HepG2 (cell line): ENCODE measurements around the gene L3MBTL1. TPM values are rescaled to one million over a fixed set of nuclear protein-coding genes. Genes with fewer than 3 reads are reported as not detected.

Experiments used
- ATAC-seq: fragments of 200-7000 bp; cut with Tn5 transposase; 3 replicates; pipeline ENCODE4 v1.9.1; 2020; ENCODE audit warnings: mild to moderate bottlenecking, moderate library complexity
- BruUV-seq: library from RNA; stranded (reverse); fragments of 400-500 nt; replicated peaks from 2 replicates; lab custom pipeline; 2021; lab: Mats Ljungman, UMichigan
- CTCF ChIA-PET: fragments of 300-600 bp; formaldehyde crosslinking; extraction: SDS; loops from one replicate; lab custom pipeline; 2021; ENCODE audit warnings: low total read pairs, inconsistent platforms, low intra/inter-chr PET ratio; lab: Yijun Ruan, JAX
- POLR2A ChIA-PET: fragments of 350-600 bp; sonication (Branson Sonifier 250); formaldehyde crosslinking; loops from one replicate; lab custom pipeline; 2020; ENCODE audit warnings: antibody characterized with exemption, inconsistent platforms; lab: Yijun Ruan, JAX
- DNase-seq: peaks from one replicate; pipeline ENCODE4 v3.0.0-alpha.2; 2015; ENCODE audit warnings: low spot score
- FAIRE-seq: peaks from 3 replicates; lab custom pipeline; 2011; peaks lifted over from hg19 to GRCh38; lab: Jason Lieb, UNC
- H2AFZ ChIP-seq: one replicate; pipeline ENCODE4 v1.6.1; 2011; ENCODE audit warnings: low read length, inconsistent platforms
- H3K27ac ChIP-seq: fragments of 300-600 bp; 3 replicates; pipeline ENCODE4 v1.8.0; 2011; ENCODE audit warnings: mixed run types, mild to moderate bottlenecking, mixed read lengths, low read length, inconsistent platforms; ENCODE audit not compliant: insufficient read depth; ENCODE audit errors: extremely low read length
- H3K27me3 ChIP-seq, 2 experiments: fragments of 200-600 bp in 1 of 2; 2 replicates in 1 of 2; 3 replicates in 1 of 2; pipeline versions ENCODE4 v1.6.0 to v1.8.0; 2011; ENCODE audit warnings: low read length in 2 of 2, mild to moderate bottlenecking in 2 of 2, moderate library complexity in 2 of 2, inconsistent platforms in 1 of 2; ENCODE audit not compliant: insufficient read depth in 2 of 2, control insufficient read depth in 1 of 2
- H3K36me3 ChIP-seq, 2 experiments: fragments of 200-600 bp in 1 of 2; replicated peaks in 1 of 2; 2 replicates in 1 of 2; 3 replicates in 1 of 2; pipeline versions ENCODE4 v1.5.1 to v1.8.0; 2011; ENCODE audit warnings: low read length in 2 of 2, inconsistent platforms in 1 of 2; ENCODE audit not compliant: insufficient read depth in 2 of 2, control insufficient read depth in 1 of 2
- H3K4me1 ChIP-seq: 2 replicates; pipeline ENCODE4 v1.5.1; 2012; ENCODE audit warnings: low read length, inconsistent platforms; ENCODE audit not compliant: insufficient read depth
- H3K4me2 ChIP-seq: 2 replicates; pipeline ENCODE4 v1.6.0; 2011; ENCODE audit warnings: low read depth, low read length, inconsistent platforms
- H3K4me3 ChIP-seq, 3 experiments: fragments of 200-600 bp in 1 of 3; sonication (generic), shearing (Covaris generic) in 1 of 3; replicated peaks in 1 of 3; 2 replicates each; pipeline ENCODE4 v1.5.1; 2011 to 2016; ENCODE audit warnings: low read length in 3 of 3, inconsistent platforms in 2 of 3, low read depth in 2 of 3, mild to moderate bottlenecking in 2 of 3, control low read depth in 1 of 3, mixed read lengths in 1 of 3; ENCODE audit not compliant: insufficient read depth in 1 of 3
- H3K79me2 ChIP-seq: one replicate; pipeline ENCODE4 v1.6.1; 2011; ENCODE audit warnings: low read length, inconsistent platforms; ENCODE audit not compliant: insufficient read depth
- H3K9ac ChIP-seq: 2 replicates; pipeline ENCODE4 v1.6.0; 2011; ENCODE audit warnings: mild to moderate bottlenecking, low read depth, low read length, inconsistent platforms; ENCODE audit not compliant: insufficient read depth
- H3K9me3 ChIP-seq: 2 replicates; pipeline ENCODE4 v1.5.1; 2012; ENCODE audit warnings: mild to moderate bottlenecking, low read length
- H4K20me1 ChIP-seq: 2 replicates; pipeline ENCODE4 v1.6.0; 2011; ENCODE audit warnings: inconsistent platforms, mild to moderate bottlenecking, low read length, moderate library complexity; ENCODE audit not compliant: insufficient read depth
- MAFF ChIP-seq: IDR thresholded peaks from 2 replicates; pipeline ENCODE4 v1.6.1; 2011; ENCODE audit warnings: low read depth, low read length, improper control_type of control experiment
- MEIS1 ChIP-seq: sonication (generic); formaldehyde crosslinking; IDR thresholded peaks from 2 replicates; pipeline ENCODE4 v1.9.0; 2021; ENCODE audit warnings: mild to moderate bottlenecking, missing genetic modification reagents, moderate library complexity, borderline replicate concordance
- NPAS2 ChIP-seq: sonication (generic); formaldehyde crosslinking; IDR thresholded peaks from 2 replicates; pipeline ENCODE4 v1.8.0; 2022; ENCODE audit warnings: mild to moderate bottlenecking, missing genetic modification reagents, borderline replicate concordance
- RAD21 ChIP-seq: fragments of 450-650 bp; formaldehyde crosslinking; IDR thresholded peaks from 2 replicates; pipeline ENCODE4 v1.5.0; 2020; ENCODE audit warnings: mild to moderate bottlenecking
- ZFP41 ChIP-seq: sonication (generic); formaldehyde crosslinking; IDR thresholded peaks from 2 replicates; pipeline ENCODE4 v1.4.0; 2020; ENCODE audit warnings: mild to moderate bottlenecking, missing genetic modification reagents, borderline replicate concordance
- ZMYM4 ChIP-seq: sonication (generic); formaldehyde crosslinking; IDR thresholded peaks from 2 replicates; pipeline ENCODE4 v1.8.1; 2023; ENCODE audit warnings: mild to moderate bottlenecking, missing genetic modification reagents
- ZNF598 ChIP-seq: sonication (generic); formaldehyde crosslinking; IDR thresholded peaks from 2 replicates; pipeline ENCODE4 v1.5.1; 2020; ENCODE audit warnings: mild to moderate bottlenecking, missing genetic modification reagents, borderline replicate concordance
- WGBS: methylation state at CpG from one replicate; pipeline ENCODE4 v1.1.6; 2017; ENCODE audit warnings: low lambda C conversion rate; 5-methylcytosine and 5-hydroxymethylcytosine counted together
- in situ Hi-C: cut with HindIII; loops from 2 replicates; pipeline ENCODE4 v1.10.0; 2017; ENCODE audit warnings: low pct_unique_long_range_greater_than_20kb; ENCODE audit not compliant: extremely low pct_ligation_motif_present
- intact Hi-C: fragments of 100-400 bp; cut with micrococcal nuclease; formaldehyde crosslinking; loops from one replicate; pipeline ENCODE4 v1.10.0; 2022; ENCODE audit not compliant: unreplicated experiment
- polyA plus RNA-seq, 8 experiments: library from polyadenylated mRNA; depleted of rRNA in 3 of 8; stranded (reverse) in 7 of 8; unstranded in 1 of 8; fragments of >200 nt; fragmentation: Illumina TruSeq in 4 of 8; extraction: Trizol in 4 of 8; gene quantifications; 2 replicates each; pipeline versions ENCODE4 v1.2.1 to v1.2.3, GENCODE V29; 2011 to 2016; ENCODE audit warnings: low read depth in 4 of 8, missing spikeins in 1 of 8, mixed read lengths in 1 of 8; ENCODE audit not compliant: insufficient read depth in 1 of 8
- total RNA-seq, 5 experiments: library from RNA; depleted of rRNA; stranded (reverse); fragments of >200 nt; fragmentation: Illumina TruSeq; extraction: Trizol; gene quantifications; 2 replicates each; pipeline ENCODE4 v1.2.3, GENCODE V29; 2016; ENCODE audit warnings: low read depth in 1 of 5
- TF ChIP-seq, protein P1 (sequence below), 2 experiments: fragments of 450-650 bp in 1 of 2; sonication (generic) in 1 of 2; formaldehyde crosslinking; IDR thresholded peaks; 2 replicates each; pipeline versions ENCODE4 v1.5.0 to v1.8.0; 2020 to 2022; ENCODE audit warnings: mild to moderate bottlenecking in 1 of 2, missing genetic modification reagents in 1 of 2
- TF ChIP-seq, protein P2 (sequence below): sonication (generic); formaldehyde crosslinking; IDR thresholded peaks from 2 replicates; pipeline ENCODE4 v1.9.0; 2021; ENCODE audit warnings: mild to moderate bottlenecking, missing genetic modification reagents
- TF ChIP-seq, protein P3 (sequence below): sonication (generic); formaldehyde crosslinking; IDR thresholded peaks from 2 replicates; pipeline ENCODE4 v1.4.0; 2020; ENCODE audit warnings: missing genetic modification reagents, mild to moderate bottlenecking, borderline replicate concordance

The L3MBTL1 gene
- total and polyA plus RNA-seq, 2 of the 13 experiments (the other 11 are each of a cell fraction or from before 2014, with no cell fraction given) = 9.0 to 17.8 TPM

DNA sequence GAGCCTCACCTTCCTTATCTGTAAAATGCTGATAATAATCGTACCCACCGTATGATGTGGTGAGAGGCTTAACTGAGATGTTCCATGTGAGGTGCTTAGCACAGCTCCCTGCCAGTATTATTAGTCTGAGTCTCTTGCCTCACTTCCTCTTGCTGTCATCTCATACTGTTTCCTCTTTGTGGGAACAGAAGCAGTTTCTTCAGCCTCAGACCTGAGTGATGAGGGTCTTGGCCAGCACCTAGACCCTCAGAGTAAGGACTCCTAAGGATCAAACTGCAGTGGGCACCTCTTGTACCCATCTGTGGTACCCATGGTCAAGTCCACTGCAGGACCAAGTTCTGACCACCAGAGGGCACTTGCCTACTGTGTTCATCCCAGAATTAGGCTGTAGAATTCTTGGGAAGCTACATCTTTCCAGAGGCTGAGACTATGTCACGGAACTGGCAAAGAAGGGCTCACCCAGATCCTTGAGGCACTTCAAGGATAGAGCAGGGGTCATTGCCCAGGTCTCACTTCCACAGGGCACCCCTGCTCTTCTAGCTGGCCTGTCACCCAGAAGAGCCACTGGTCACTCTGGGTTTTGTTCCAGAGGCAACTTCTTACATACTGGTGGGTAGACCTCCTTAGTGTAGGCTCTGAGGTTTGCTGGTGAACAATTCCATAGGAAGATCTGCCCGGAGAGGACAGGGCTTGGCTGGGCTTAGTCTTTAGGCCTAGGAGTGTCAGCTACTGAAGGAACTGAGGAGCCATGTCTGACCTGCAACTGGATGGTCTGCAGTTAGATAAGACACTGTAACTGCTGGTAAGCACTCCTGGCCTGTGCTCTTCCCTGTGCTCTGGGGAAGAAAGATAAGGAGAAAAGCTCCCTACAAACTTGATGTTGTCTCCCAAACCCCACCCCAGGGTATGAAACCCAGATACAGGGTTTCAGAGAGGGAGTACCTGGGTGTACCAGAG, 30.7 kb downstream of the L3MBTL1 start:
- Histone ChIP-seq H3K4me1 (peaks cover 45% of the 10 kb centered on the region), H3K4me2 (no peak overlapping the region), H3K27ac (no peak overlapping the region), H3K27me3 (no peaks in the 10 kb centered on the region; a peak in 1 of 5 replicates), H3K4me3 (no peak overlapping the region), H3K36me3 (peaks cover 2 to 4% of the 10 kb centered on the region in 2 experiments; a peak in 3 of 5 replicates), H2AFZ (no peak overlapping the region), H3K79me2 (no peaks in the 10 kb centered on the region), H3K9ac (no peak overlapping the region), H4K20me1 (no peaks in the 10 kb centered on the region), H3K9me3 (no peaks in the 10 kb centered on the region)
- no TSS peak for BruUV-seq
- ChIA-PET CTCF (interaction anchor here (0.9 to 3.7 kb wide), 2 partner anchors 121 to 154 kb away, joined by 3 to 39 read pairs; no protein-coding TSS in a partner anchor), POLR2A (interaction anchor here (1.0 to 12.5 kb wide), 10 partner anchors 11 to 154 kb away, joined by 3 to 224 read pairs (median 6); partner anchors contain the start of genes IFT52, SGK2 and SRSF6)
- peak; percentile 74 for DNase-seq
- intact Hi-C loops = loop anchor here (1.0 kb wide), 4 partner anchors 18 to 154 kb away; partner anchors contain the start of gene IFT52
- peak; percentile 67 for ATAC-seq
- peak; percentile 94 for FAIRE-seq
- 29% methylated on average over 4 of the region's 4 CpGs for WGBS
- in situ Hi-C loops = loop anchor here (5.0 kb wide), 1 partner anchor 154 kb away; no protein-coding TSS in a partner anchor
- TF ChIP-seq, protein P1, sequence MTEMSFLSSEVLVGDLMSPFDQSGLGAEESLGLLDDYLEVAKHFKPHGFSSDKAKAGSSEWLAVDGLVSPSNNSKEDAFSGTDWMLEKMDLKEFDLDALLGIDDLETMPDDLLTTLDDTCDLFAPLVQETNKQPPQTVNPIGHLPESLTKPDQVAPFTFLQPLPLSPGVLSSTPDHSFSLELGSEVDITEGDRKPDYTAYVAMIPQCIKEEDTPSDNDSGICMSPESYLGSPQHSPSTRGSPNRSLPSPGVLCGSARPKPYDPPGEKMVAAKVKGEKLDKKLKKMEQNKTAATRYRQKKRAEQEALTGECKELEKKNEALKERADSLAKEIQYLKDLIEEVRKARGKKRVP (CRISPR knock-in tag; IDR thresholded peaks at IDR 0.05) = peak in 1 of 2 experiments; percentile 9; a peak in 1 of 4 replicates
- TF ChIP-seq ZFP41 (CRISPR knock-in tag) (peak; percentile 67; the same call in 1 of the 2 replicates), MEIS1 (CRISPR knock-in tag) (peak; percentile 60; the same call in 1 of the 2 replicates), ZMYM4 (CRISPR knock-in tag) (0 out of 2 replicates have a peak, but pooled peaks have one; percentile 20), ZNF598 (CRISPR knock-in tag) (0 out of 2 replicates have a peak, but pooled peaks have one; percentile 18), RAD21 (CRISPR knock-in tag) (peak; percentile 97), MAFF (no peak), NPAS2 (no peak)
- TF ChIP-seq, protein P2, sequence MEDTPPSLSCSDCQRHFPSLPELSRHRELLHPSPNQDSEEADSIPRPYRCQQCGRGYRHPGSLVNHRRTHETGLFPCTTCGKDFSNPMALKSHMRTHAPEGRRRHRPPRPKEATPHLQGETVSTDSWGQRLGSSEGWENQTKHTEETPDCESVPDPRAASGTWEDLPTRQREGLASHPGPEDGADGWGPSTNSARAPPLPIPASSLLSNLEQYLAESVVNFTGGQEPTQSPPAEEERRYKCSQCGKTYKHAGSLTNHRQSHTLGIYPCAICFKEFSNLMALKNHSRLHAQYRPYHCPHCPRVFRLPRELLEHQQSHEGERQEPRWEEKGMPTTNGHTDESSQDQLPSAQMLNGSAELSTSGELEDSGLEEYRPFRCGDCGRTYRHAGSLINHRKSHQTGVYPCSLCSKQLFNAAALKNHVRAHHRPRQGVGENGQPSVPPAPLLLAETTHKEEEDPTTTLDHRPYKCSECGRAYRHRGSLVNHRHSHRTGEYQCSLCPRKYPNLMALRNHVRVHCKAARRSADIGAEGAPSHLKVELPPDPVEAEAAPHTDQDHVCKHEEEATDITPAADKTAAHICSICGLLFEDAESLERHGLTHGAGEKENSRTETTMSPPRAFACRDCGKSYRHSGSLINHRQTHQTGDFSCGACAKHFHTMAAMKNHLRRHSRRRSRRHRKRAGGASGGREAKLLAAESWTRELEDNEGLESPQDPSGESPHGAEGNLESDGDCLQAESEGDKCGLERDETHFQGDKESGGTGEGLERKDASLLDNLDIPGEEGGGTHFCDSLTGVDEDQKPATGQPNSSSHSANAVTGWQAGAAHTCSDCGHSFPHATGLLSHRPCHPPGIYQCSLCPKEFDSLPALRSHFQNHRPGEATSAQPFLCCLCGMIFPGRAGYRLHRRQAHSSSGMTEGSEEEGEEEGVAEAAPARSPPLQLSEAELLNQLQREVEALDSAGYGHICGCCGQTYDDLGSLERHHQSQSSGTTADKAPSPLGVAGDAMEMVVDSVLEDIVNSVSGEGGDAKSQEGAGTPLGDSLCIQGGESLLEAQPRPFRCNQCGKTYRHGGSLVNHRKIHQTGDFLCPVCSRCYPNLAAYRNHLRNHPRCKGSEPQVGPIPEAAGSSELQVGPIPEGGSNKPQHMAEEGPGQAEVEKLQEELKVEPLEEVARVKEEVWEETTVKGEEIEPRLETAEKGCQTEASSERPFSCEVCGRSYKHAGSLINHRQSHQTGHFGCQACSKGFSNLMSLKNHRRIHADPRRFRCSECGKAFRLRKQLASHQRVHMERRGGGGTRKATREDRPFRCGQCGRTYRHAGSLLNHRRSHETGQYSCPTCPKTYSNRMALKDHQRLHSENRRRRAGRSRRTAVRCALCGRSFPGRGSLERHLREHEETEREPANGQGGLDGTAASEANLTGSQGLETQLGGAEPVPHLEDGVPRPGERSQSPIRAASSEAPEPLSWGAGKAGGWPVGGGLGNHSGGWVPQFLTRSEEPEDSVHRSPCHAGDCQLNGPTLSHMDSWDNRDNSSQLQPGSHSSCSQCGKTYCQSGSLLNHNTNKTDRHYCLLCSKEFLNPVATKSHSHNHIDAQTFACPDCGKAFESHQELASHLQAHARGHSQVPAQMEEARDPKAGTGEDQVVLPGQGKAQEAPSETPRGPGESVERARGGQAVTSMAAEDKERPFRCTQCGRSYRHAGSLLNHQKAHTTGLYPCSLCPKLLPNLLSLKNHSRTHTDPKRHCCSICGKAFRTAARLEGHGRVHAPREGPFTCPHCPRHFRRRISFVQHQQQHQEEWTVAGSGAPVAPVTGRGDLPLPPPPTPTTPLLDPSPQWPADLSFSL (CRISPR knock-in tag) = no peak
- TF ChIP-seq, protein P3, sequence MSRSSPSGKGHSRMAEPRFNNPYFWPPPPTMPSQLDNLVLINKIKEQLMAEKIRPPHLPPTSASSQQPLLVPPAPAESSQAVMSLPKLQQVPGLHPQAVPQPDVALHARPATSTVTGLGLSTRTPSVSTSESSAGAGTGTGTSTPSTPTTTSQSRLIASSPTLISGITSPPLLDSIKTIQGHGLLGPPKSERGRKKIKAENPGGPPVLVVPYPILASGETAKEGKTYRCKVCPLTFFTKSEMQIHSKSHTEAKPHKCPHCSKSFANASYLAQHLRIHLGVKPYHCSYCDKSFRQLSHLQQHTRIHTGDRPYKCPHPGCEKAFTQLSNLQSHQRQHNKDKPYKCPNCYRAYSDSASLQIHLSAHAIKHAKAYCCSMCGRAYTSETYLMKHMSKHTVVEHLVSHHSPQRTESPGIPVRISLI = peak; percentile 54; the same call in 1 of the 2 replicates
